Stimulated activated CD8-positive, alpha-beta memory T cell treated with anti-CD3 and anti-CD28 coated beads, Interleukin-2, amount 100 ng/mL, for 48 hours (primary cell): ENCODE measurements around the gene ZMYND11.

Experiments
- DNase-seq, 2 donors: peaks; one replicate each; pipeline ENCODE4 v3.0.0-alpha.2; 2020; ENCODE audit warnings: low read depth in 2 of 2

ZMYND11 gene

DNA sequence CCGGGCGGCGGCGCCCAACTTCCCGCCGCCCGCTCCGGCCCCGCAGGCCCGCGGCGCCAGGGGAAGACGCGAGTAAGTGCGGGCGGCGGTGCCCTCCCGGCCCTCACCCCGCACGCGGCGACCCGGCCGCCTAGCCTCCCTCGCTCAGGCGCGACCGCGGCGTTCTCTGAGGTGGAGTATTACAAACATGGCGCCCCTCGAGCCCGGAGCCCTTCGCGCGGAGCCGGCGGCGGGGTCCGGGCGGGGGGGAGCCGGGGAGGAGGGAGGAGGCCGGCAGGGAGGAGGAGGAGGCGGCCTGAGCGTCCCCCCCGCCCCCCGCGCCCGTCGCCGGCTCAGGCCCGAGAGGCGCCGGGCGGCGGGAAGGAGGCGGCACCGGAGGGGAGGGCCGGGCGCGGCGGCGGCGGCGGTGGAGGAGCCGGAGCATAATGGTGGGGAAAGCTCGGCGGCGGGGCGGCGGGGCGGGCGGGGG, at the start of gene ZMYND11:
Gene ZMYND11 (plus strand): TSS at position 324 of the 469 bp plus-strand sequence. CDS start 44,558 bp downstream, outside the sequence.
- DNase-seq, result peak; percentile 41 to 45

DNA sequence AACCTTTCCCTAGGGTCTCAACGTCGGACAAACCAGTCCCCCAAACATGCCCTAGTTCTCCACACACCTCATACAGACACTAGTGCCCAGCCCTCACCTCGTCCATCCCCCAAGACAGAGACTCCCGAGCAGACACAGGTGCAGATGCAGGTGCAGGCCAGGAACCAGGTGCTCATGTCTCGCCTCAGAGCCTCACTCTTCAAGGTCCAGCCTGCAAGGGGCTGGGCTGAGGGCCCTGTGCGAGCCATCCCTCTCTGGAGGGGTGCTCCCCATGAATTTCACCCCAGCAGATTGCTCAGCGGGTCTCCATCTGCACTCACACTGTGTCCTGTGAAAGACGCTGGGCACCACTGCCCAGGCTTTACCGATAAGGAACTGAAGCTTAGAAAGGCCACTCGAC, 49.2 kb upstream of the ZMYND11 start:
- DNase-seq, result no peak

DNA sequence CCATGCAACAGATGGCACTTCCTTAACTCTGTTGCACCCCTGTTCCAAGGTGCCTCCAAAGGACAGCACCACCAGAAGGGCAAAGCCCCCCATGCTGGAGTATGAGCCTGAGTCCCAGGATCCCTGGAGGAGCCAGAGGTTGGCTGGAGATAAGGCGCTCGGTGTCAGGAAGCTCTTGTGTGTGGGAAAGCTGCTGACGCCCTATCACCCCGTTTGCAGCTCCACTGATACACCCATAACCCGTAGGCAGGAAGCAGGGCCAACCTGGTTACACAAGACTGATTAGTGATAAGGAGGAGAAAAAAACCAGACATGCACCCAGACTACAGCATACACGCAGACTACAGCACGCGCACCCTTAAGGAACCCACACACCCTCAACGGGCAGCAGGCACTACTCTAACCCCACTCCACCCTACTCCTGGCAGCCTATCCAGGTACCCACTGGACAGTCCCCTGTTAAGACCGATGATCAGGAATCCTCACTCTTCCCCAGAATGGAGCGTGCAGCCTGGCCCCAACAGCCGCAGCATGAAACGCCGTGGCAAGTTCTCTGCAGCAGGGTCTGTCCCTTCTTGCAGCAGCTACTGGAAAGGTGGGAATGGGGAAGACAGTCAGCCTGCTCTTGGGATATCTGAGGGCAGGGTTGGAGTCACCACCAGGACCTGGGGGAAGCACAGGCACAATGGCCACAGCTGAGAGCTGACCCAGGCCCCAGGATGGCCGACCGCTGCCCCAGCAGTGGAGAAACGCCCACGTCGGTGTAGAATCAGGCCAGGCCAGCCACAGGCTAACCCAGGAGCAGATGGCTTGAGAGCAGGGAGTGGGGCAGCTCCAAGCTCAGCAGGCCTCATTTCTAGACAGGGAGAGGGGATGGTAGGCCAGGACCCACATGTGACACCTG, 47.8 kb upstream of the ZMYND11 start:
- no peak for DNase-seq

DNA sequence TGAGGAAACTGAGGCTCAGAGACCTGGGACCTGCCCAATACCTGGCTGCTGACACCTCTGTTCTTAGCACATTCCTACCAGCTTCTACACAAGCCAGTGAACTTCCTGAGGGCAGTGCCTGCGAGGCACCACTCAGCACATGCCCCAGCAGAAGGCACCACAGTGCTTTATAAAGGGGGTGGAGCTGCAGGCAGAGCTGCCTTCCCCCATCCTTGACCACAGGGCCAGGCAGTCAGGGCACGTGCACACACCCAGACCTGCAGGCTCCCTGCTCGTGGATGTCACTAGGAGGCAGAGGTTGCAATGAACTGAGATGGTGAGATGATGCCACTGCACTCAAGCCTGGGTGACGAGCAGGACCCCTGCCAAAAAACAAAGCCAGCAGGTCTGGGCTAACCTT, 47.0 kb upstream of the ZMYND11 start:
- no peak for DNase-seq

DNA sequence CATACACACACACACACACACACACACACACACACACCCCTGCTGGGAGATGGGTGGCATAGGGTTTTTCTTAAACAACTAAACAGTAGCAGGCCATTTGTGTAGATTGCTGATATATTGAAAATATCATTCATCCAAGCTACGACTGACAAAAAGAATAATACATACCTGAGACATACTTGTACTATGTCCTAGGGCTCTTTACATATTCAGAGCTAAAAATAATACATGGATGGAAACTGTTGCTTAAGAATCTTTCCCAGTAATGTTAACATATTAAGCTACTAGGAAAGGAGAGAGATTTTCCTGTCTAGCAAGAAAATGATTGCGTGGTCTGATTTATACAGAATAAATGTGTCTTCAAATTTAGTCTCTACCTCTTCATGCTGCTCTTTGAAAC, 46.0 kb upstream of the ZMYND11 start:
- DNase-seq, result no peak

DNA sequence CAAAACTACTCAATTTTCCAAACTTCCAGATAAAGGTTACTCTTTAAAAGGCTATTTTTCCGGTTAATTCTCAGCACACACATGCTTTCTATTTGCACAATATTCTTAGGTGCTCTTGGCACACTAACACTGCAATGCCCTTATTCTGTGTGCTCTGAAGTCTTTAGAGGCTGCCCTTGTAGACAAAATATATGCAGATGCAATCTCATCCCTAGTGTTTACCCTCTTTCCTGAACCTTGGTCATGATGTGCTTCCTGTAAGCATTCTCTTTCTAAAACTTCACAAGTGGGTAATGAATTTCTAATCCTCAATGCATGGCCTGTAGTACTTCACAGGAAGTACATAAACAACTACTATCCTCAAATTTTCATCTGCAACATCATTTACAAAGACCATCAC, 45.1 kb upstream of the ZMYND11 start:
- DNase-seq, result no peak

DNA sequence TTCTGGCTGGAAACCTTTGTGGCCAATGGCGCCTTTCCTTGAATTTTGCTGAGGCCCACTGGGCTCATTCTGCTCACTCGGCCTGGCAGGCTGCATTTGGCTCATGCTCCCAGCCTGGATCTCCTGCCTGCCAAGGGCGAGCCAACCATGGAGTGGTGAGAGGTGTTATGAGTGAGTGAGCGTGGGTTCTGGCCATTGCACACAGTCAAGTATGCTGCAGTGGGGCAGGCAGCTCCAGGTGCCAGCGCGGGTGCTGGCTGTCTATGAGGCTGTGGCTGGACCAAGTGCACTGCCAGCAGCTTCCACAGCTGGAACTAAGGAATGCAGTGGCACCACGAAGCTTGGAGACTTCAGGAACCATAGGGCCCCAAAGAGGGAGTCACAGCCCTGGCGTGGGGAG, 43.9 kb upstream of the ZMYND11 start:
- DNase-seq, result no peak

DNA sequence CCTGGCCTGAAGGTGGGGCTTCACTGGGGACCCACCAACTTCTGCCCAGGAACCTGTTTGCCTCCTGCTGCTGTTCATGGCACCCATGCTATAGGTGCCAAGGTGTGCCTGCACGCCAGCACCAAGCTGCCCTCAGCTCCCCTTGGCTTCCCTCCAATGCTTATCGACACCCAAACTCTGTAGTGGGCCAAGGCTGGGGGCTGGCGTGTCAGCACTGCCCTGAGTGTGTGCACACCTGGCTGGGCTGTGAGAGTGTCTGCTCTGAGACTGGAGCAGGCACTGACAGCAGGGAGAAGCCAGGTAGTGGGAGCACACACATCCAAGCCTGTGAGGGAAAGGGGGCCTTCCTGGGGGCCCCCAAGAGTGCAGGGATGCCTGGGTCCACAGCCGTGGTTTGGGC, 43.1 kb upstream of the ZMYND11 start:
- no peak for DNase-seq

DNA sequence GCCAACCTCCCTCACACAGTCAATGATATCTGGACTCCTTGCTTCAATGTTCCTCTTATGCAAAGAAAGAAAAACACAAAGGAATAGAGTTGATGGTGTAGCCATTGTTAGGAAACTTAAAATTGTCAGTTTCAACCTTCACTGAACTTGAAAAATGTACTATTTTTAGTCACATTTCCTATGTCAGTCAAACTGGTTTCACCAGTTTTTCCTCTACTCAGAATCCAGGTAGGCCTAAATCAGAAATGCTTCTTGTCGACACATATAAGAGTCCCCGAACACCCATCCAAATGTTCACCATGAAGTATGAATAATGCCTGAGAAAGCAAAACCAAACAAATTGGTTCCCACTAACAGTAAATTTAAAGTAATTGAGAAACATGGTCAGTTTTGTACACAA, 42.4 kb upstream of the ZMYND11 start:
- no peak for DNase-seq

DNA sequence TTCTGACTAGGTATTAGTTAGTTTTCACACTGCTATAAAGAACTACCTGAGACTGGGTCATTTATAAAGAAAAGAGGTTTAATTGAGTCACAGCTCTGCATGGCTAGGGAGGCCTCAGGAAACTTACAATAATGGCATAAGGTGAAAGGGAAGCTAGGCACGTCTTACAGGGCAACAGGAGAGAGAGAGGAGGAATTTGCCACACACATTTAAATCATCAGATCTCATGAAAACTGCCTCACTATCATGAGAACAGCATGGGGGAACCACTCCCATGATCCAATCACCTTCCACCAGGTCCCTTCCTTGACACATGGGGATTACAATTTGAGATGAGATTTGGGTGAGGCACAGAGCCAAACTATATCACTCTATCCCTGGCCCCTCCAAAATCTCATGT, 40.6 kb upstream of the ZMYND11 start:
- DNase-seq, result no peak

DNA sequence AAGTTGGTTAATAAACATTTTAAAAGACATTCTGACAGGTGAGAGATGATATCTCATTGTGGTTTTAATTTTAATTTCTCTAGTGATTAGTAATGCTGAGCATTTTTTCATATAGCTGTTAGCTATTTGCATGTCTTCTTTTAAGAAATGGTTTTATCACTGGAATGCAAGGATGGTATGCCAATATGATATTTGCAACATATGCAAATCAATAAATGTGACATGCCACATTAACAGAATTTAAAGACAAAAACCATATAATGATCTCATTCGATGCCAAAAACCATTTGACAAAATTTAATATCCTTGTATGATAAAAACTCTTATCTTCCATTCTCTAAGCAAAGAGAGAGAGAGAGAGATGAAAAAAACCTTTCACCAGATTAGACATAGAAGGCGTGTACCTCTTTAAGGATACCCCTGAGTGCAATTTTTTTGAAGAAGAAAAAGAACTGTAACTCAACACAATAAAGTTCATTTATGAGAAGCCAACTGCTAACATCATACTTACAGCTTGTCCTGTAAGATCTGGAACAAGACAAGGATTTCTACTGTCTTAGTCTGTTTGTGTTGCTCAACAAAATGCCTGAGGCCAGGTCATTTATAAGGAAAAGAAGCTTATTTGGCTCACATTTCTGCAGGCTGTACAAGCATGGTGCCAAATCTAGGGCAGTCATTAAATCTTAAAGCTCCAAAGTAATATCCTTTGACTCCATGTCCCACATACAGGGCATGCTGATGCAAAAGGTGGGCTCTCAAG, 39.7 kb upstream of the ZMYND11 start:
- no peak for DNase-seq

DNA sequence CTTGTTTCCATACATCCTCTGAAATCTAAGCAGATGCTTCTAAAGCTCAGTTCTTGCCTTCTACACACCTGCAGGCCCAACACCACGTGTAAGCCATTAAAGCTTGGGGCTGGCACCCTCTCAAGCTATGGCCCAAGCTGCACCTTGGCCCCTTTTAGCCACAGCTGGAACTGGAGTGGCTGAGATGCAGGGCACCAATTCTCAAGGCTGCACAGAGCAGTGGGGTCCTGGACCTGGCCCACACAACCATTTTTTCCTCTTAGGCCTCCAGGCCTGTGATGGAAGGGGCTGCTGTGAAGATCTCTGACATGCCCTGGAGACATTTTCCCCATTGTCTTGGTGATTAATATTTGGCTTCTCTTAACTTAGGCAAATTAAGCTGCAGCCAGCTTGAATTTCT, 38.8 kb upstream of the ZMYND11 start:
- DNase-seq, result no peak

DNA sequence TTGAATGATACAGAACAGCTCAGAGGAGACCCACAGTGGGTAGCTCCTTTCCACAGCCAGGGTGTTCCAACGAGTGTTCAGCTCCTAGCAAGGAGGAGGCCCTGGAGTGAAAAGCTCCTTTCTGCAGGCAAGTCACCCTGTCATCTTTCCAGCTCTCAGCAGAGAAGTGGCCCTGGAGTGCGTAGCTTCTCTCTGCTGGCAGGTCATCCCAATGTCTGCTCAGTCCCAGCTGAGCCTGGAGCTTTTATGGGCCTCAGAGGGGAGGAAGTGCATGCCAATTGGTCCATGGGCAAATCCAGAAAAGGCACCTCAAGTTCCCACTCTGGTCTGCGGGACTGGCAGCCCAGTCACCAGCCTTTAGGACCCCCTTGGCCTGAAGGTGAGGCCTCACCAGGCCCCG, 30.8 kb upstream of the ZMYND11 start:
- DNase-seq, result no peak

DNA sequence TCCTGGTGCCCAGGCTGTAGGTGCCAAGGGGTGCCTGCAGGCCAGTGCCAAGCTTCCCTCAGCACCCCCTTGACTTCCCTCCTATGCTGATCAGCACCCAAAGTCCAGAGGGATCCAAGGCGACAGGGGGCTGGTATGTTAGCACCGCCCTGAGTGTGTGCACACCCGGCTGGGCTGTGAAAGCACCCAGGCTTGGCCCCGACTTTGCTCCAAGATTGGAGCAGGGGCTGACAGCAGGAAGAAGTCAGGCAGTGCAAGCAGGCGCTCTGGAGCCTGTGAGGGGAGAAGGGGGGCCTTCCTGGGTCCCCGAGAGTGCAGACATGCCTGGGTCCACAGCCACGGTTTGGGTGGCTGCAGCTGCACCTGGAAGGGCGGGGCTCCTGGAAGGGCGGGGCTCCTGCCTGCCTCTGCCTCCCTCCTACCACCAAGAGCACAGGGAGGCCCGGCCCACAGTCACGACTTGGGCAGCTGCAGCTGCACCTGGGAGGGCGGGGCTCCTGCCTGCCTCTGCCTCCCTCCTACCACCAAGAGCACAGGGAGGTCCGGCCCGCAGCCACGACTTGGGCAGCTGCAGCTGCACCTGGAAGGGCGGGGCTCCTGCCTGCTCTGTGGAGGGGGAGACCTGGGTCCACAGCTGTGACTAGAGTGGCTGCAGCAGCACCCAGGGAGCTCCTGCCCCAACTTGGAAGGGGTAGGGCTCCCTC, 30.2 kb upstream of the ZMYND11 start:
- no peak for DNase-seq

DNA sequence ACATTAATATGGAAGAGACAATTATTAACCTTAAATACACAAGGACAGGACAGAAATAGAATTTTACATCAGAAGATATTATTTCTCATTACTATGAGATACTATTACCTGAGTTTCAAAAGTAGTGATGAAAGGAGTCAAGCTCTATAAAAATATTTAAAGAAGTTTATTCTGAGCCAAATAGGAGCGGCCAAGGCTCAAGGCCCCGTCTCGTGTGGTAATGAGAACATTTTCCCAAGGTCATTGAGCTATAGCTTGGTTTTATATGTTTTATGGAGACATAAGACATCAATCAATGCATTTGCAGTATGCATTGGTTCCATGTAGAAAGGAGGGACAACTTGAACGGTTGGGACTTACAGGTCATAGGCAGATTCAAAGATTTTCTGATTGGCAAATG, 29.4 kb upstream of the ZMYND11 start:
- no peak for DNase-seq

DNA sequence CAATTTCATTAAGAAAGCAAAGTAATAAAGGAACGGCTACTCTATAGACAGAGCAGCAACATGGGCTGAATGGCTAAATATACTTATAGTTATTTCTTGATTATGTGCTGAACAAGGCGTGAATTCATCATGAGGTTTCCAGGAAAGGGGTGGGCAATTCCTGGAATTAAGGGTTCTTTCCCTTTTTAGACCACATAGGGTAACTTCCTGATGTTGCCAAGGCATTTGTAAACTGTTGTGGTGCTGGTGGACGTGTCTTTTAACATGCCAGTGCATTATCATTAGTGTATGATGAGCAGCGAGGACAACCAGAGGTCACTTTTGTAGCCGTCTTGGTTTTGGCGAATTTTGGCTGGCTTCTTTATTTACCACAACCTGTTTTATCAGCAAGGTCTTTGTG, 28.5 kb upstream of the ZMYND11 start:
- no peak for DNase-seq

DNA sequence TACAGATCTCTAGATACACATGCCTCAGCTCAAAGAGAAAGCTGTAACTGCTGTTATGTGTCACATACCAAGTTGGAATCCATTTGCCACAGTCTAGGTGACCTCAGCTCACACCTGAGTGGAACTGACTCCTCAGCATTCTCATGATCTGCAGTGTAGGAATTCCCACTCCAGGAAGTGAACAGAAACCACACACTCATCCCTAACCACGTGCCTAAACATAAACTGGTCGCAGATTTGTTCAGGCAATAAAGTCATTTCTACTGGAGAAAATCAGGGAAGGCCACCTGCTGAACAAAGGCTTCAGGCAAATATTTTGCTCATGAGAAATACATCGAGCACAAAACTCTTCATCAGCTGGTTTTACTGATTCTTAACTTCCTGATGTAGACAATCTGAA, 23.0 kb upstream of the ZMYND11 start:
- DNase-seq, result no peak

DNA sequence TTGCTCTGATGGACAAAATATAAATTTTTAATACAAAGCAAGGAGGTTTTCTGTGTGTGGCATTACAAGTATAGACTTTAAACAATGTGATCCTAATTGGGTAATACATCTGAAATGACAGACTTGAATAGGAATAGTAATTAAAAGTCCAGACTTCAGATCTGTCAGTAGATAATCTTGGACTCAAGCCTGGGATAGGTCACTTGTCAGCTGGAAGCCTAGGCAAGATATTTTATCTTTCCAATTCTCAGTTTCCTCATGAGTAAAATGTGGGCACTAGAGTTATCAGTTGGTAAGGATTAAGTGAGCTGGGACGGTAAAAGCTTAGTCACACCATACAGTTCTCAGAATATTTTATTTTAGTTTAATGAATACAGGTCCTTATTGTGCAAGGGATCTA, 10.4 kb upstream of the ZMYND11 start:
- DNase-seq, result no peak

DNA sequence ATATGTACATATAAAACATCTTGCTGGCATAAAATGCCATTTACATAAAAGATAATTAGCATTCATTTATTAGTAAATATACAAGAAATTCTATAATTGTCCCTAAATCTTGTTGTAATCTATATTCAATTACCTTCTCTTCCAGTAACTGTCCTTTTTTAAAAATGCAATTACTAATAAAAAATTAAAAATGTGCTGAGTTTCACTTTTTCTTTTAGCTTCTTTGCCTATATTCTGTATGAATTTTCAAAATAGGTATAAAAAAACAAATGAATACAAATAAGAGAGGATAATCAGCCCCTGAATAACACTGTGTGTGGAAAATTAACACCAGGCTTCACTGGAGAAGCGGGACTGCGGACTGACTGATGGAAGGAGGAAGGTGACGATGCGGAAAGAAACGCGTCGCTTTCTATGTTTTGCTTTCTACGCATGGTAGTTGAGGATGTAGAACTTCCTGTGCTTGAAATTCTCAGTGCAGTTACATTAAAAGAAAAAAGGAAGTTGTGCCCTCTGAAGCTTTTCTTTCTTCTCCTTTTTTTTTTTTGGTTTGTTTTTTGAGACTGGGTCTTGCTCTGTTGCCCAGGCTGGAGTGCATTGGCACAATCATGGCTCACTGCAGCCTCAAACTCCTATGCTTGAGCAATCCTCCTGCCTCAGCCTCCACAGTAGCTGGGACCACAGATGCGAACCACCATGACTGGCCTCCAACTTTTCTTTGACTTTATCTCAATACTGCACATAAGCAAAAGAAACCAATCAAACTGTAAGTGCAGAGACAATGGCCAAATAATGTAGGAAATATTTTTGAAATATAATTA, 7.4 kb upstream of the ZMYND11 start:
- DNase-seq, result no peak

DNA sequence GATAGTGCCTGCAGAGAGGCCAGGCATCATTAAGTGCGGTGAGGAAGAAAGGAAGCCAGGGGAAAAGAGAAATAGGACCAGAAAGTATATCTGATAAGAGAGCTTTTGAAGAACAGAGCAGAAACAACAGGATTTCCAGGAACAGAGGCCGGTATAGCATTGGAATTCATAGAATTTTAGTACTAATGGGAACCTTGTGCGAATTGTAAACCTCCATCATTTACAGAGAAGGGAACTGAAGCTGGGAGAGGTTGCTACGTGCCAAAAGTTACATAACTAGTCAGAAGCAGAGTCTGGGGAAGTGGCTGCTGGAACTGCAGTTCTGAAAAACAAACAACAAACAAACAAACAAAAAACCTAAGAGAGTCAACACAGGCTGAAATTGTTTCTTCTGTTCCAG, 5.4 kb upstream of the ZMYND11 start:
- DNase-seq, result no peak
